RKO (cell line): ENCODE data around the gene MTOR.

Experiments used
- DNase-seq: peaks from one replicate; pipeline ENCODE4 v3.0.0-alpha.2; 2016; ENCODE audit warnings: low spot score

Gene MTOR

DNA sequence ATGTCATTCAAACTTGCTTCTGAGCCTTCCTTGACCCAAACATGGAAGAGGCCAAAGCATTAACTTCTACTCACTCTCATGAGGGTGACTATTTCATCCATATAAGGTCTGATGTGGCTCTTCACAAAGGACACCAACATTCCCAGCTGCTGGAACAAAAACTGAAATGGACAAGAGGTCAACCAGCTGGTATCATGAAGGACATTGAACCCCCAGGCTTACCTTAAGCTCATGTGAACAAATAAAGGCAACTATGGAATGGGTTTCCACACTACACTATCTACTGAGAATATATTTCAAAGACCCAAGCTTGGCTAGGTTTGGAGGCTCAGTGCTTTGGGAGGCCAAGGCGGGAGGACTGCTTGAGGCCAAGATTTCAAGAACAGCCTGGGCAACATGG, 46.3 kb downstream of the MTOR start:
- DNase-seq = no peak

DNA sequence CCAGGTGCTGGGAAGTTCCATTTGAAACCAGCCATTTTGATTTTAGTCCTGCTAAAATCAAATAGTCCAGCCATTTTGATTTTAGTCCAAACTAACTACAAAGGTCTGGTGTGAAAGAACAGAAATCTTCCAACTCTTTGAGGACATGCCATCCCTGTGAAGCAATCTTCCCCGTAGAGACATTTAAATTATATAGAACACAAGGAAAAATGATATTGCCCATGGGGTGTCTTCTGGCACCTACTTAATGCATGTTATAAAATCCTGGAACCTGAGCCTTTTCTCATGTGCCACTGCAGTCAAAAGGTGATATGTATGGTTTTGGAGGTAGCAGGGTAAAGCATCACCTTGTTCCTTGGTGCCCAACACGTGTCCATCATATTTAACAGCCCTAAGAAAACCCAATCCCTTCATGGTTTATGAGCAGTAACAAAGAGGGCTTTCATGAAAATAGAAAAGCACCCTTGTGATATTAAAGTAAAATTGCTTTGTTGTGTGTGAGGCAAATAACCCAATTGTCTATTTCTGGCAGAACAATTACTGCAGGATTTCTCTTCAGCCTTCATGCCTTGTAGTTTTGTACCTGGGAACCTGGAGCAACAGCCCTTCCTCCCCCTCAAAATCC, 46.9 kb downstream of the MTOR start:
- no peak for DNase-seq

DNA sequence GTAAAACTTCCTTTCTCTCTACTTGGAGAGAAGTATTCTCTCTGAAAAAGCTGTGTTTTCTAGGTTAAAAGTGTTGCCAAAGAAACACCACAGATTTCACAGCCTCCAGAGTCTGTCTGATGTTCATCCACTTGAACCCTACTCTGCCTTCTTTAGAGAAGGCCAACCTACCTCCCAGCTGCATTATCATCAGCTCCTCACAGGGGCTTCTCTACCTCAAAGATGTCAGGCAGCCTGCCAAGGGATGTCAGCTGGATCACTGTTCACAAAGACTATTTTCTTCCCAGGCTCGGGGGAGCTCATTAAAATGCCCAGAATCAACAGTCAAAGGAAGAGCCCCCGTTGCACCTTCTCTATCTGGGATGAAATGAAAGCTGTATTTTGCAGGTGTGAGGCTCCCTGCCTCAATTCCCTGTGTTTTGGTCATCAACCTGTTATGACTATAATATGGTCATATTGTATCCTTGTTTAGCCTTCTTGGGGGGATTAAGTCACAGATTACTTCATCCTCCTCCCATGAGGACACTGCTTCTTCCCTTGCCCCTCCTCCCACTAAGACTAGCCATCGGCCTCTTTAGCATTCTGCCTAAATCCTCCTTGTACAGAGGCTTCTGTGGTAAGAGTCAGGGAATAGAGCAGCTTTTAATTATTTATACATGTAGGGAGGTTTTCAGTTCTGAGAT, 47.5 kb downstream of the MTOR start:
- DNase-seq = no peak

DNA sequence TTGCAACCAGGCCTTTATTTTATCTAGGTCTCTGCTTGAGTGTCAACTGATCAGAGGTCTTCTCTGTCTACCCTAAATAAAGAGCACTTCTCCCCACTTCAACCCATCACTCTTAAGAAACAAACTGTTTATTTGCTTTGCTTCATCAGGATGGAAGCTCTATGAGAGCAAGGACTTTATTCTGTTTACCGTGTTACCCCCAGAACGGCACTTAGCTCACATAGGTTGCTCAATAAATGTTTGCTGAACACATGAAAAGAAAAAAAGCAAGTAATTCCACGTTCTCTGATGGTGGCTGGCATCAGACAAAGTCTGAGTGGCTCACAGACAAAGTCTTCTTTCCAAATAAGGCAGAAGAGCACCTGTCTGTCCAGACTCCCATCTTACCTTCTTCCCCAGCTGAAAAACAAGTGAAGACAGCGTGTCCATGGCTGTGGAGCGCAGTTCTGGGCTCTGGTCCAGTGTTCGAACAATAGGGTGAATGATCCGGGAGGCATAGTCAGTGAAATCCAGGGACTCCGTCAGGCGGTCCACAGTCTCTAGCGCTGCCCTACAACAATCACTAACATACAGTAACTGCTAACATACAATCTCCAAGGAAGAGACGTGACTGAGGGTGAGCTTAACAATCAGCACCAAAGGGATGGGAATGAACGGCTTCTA, 50.3 kb downstream of the MTOR start:
- DNase-seq = no peak

DNA sequence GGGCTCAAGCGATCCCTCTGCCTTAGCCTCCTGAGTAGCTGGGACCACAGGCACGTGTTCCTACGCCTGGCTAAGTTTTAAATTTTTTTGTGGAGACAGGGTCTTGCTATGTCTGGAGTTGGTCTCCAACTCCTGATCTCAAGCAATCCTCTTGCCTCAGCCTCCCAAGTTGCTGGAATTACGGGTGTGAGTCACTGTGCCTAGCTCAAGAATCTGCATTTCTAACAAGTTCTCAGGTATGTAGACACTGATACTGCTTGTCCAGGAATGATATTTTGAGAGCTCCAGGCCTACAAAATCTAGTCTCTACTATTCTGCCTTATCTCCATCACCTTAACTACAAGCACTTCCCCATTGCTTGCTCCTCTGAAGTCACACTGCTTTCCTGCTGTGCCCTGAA, 50.9 kb downstream of the MTOR start:
- DNase-seq = no peak

DNA sequence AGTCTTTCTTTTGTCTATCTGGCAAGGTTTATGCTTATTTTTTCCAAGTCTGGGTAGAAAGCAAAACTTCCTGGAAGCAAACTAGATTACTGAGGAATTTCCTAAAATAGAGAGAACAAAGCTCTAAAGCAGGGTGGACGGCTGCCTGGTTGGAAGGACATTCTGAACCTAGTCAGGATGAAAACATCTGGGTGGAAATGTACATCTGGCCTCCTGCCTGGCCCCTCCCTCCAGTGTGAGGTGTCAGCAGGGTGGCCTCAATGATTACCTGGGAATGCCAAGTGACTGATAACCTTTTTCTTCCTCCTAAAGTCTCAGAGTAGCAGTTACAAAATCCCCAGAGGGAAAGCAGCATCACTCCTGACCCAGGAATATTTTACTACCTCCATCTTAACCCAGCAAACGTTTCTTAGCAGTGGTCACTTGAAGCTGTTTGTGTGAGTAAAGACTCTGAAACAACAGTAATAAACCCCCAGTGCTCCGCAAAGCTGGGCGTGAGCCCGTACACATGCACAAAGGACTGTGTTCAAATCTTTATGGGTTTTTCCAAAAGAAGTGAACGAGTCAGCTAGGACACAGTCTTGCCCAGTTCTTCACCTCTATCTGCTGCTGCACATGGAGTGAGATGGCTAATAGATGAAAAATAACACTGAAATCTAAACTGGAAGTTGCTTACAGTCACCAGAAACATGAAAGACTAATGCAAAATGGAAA, 54.3 kb downstream of the MTOR start:
- DNase-seq = no peak

DNA sequence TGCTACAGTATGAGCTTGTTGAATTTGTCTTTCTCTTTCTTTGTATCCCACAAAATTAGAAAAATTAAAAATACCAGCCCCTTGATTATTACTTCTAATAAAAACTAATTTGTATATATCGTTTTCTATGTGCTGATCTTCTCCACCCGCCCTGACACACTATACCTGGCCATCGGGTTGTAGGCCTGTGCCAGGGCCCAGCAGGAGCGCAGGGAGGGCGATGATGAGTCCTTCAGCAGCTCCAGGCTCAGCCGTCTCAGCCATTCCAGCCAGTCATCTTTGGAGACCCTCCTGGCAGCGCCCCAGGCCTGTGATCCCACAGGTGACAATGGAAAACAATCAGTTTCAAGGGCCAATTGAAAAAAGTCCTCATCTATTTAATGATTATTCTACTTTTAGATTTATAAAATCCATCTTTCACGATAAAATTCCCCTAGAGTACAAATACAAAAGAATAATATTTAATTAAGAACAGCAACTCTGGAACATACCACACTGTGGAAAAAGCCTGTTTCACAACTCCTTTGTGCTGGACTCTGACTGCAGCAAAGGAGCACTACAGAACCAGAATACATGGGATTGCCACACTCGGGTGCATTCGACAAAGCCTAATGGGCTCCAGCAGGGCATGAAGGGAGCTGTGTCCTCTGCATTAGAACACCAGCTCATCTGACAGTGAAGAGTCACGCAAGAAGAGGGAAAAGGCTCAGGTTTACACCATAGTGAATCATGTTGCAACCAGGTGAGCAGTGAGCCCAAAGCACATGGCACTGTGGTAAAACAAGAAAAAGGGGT, 57.8 kb downstream of the MTOR start:
- no peak for DNase-seq

DNA sequence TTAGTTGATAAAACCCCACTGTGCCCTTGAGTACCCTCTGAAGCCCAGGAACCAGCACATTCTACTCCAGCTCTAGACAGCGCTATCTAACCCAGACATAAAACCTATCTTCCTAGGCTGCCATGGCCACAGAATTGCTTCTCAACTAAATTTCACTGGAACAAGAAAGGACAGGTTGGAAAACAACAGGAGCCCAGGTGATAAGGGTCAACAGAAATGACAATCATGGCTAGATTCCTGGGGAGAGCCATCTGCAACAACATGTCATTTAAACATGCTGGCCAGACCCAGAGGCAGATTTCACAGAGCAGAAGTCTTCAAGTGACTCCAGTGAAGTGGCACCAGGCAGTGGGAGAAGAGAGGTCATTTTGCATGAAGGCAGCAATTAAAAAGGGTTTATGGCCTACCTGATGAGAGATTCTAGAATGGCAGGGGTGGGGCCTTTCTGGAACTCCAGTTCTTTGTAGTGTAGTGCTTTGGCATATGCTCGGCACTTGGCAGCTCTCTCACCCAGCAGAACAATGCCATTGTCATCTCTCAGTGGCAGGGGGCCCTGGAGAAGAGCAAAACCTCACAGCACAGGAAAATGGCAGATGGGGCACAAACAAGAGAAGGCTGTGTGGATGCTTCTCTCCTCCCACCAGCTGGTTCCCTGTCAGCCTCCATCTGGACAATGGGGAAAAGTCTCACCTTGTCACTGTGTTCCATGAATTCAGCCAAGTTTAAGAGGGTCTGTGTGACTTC, 63.3 kb downstream of the MTOR start:
- DNase-seq = no peak

DNA sequence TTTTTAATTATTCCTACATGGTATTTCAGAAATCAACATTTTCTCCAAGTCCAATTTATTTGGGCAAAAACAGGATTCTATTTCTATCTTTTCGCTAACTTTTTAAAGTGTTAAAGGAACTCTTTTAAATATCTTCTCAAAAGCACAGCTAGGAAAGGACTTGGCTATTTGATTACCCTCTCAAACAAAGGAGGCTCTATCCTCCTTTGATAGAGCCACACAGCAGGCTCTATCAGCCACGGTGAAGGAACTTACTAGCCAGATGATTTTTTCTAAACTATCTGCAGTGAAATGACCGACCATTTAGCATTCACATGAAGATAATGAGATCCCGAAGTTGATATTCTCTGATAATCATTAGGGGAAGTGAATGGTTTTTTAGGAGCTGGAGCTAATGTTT, 64.1 kb downstream of the MTOR start:
- no peak for DNase-seq

DNA sequence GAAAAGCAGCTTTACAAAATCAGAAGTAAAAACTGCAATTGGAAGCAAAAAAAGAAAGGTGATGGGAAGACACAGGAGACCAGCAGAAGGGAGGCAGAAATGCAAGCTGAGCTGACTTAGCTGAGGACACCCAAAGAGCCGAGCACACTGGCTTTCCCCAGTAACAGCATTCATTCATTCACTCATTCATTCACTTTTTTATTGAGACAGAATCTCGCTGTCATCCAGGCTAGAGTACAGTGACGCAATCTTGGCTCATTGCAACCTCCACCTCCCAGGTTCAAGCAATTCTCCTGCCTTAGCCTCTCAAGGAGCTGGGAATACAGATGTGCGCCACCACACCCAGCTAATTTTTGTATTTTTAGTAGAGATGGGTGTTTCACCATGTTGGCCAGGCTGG, 65.0 kb downstream of the MTOR start:
- no peak for DNase-seq

DNA sequence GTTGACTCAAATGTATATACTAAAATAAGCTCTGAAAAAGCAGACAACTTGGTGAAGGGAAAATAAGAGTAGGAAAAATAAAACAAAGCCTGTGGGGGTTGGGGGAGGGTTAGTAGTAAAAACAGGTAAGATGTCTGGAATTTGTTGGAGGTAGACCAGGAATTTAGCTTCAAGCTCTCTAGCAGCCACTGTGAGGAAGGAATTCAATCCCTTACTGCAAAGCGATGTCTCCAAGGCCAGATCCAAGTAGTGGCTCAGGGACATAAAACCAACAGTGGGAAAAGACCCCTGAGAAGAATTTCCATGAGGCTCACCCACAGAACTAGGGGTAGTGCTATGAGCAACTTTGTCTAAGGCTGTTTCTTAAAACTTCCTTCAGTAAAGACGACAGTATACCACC, 65.4 kb downstream of the MTOR start:
- no peak for DNase-seq

DNA sequence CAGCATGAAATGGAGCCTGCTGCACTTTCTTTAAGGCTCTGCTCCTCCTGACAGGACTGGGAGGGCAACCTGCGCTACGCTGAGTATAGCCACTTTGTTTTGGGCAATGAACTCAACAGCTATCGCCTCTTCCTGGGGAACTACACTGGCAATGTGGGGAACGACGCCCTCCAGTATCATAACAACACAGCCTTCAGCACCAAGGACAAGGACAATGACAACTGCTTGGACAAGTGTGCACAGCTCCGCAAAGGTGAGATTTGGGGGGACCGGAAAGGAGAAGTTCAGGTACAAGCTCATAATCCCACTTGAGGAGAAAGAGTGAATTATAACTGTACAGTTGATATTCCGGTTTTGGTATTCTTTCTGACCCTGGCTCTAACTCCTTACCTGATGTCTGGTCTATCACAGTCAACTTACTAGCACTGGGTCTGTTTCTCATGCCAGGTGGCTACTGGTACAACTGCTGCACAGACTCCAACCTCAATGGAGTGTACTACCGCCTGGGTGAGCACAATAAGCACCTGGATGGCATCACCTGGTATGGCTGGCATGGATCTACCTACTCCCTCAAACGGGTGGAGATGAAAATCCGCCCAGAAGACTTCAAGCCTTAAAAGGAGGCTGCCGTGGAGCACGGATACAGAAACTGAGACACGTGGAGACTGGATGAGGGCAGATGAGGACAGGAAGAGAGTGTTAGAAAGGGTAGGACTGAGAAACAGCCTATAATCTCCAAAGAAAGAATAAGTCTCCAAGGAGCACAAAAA, 67.8 kb downstream of the MTOR start:
- no peak for DNase-seq

DNA sequence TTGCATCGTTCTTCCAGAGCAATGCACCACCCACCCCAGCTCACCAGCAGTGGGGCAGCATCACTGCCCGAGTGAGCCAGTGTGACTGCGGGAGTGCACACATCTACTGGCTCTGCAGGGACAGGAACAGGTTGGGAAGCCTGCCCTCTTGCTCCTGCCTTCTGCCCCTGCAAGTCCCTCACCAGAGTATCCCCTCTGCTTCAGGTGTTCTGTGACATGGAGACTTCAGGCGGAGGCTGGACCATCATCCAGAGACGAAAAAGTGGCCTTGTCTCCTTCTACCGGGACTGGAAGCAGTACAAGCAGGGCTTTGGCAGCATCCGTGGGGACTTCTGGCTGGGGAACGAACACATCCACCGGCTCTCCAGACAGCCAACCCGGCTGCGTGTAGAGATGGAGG, 69.0 kb downstream of the MTOR start:
- DNase-seq = no peak

DNA sequence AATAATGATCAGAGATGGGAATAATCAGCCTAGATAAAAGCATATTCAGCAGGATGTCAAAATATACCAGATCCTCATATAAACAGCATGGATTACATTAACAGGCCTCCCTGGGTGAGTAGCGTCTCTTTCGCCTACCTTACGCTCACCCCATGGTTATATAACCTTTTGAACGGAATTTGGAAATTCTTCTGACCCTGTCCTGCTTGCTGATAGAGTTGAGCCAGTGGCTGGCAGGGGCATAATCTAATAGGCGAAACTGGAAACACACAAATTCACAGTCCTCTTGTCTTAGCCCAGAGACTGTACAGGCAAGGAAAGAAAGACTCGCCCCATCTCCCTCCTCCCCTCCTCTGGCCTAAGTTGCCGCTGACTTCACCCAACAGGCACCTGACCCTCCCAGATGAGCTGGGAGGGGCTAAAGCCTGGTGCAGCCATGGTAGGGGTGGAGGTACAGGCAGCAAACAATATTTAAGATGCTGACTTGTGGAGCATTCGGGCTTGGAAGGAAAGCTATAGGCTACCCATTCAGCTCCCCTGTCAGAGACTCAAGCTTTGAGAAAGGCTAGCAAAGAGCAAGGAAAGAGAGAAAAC, 73.4 kb downstream of the MTOR start, which contains the start of gene ANGPTL7:
ANGPTL7 (plus strand) TSS at position 498 of the 594 bp plus-strand sequence. CDS start 225 bp downstream, outside the sequence.
- DNase-seq = no peak

DNA sequence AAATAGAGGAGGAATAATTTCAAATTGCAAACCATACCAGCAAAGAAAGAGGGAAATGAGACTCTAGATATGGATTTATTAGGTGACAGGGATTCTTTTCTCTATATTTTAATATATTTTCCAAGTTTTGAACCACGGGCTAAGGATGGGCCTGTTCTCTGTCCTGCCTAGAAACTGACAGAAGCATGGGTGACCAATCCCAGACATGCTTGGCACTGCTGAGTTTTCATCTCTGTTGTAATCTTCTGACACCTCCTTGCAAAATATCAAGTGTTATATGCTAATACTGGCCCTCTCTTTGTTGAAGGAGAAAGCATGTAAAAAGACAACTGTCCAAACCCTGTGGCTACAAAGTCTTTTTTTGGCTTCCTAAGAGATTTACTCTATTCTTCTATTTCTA, 74.0 kb downstream of the MTOR start:
- DNase-seq = no peak

DNA sequence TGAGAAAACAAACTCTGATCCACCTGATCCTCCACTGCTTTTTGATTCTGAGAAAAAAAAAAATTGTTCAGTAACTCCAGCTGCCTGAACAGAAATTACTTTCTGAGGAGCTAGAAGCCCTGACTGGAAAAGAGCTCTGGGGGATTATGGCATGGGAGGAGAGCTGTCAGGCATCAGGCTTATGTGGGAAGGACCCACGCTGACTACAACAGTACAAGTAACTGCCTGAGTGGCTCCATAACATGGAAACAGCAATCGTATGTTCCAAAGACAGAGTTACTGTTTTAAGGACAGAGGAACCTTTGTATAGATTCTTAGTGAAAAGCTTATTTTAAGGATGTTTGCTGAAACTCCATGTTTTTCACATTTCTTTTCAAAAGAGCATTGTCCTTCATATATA, 74.4 kb downstream of the MTOR start:
- no peak for DNase-seq

DNA sequence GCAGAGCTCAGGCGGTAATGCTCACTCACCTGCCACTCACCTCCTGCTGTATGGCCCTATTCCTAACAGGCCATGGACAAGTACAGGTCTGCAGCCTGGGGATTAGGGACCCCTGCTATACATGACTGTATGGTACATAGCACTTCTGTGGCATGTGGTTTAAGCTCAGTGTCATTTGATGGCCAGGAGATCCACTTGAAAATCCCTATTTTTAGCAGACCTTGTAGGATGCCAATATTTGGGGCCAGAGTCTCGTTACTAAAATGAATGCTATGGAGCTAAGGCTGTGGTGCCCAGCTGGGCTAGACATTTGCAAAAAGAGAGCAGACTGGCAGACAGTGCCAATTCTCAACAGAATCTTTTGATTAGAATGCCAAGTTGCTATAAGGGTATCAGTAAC, 74.9 kb downstream of the MTOR start:
- DNase-seq = no peak

DNA sequence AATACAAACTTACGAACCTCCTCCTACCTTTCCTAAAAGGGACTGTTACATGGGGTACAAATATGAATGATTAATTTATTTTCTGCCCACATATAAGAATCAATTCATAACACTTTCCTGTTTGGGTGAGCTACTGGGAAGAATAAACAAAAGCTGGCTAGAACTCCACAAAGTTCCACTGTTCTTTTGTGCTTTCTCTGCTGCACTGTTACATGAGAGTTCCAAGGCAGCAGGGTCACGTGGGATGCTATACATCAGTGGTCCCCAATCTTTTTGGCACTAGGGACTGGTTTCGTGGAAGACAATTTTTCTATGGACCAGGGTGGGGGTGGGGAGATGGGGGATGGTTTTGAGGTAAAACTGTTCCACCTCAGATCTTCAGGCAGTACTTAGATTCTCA, 75.4 kb downstream of the MTOR start:
- no peak for DNase-seq

DNA sequence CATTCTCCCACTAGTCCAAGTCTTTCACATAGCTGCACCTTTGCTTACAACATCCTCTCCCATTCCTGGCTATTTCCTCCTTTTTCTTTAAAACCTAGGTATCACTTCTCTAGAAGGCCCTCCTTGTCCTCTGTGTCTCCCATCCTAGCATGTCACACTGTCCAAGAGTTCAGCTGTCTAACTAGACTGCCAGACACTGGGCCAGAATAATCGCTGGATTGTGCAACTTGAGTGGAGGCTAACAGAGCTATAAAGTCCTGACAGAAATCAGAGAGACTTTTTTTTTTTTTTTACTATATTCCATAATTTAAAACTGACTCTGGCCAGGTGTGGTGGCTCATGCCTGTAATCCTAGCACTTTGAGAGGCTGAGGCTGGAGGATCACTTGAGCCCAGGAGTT, 77.4 kb downstream of the MTOR start:
- no peak for DNase-seq

DNA sequence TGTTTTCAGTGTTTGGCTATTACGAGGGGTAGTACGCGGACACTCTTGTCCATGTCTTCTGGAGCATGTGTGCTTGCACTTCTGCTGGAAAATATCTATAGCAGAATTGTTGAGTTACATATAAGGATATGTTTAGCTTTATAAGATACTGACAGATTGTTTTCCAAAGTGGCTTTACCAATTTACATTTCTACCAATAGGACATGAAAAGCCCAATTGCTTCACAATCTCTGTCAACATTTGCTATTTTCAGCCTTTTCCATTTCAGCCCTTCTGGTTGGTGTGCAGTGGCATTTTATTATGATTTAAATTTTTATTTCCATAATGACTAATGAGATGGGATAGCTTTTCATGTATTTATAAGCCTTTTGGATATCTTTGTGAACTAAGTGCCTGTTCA, 79.5 kb downstream of the MTOR start:
- DNase-seq = no peak
